HEK293 (cell line): Measurements from ENCODE around the gene UGT2A2.

Source experiments
- CTCF ChIA-PET: fragments of 350-600 bp; formaldehyde crosslinking; extraction: SDS; loops from one replicate; lab custom pipeline; 2021; ENCODE audit warnings: antibody characterized with exemption; lab: Yijun Ruan, JAX
- POLR2A ChIA-PET: fragments of 300-600 bp; formaldehyde crosslinking; extraction: SDS; loops from one replicate; lab custom pipeline; 2020; ENCODE audit warnings: antibody characterized with exemption, inconsistent platforms; lab: Yijun Ruan, JAX
- H3K27ac ChIP-seq: fragments of 200-500 bp; sonication (Bioruptor generic); 2 replicates; pipeline ENCODE4 v1.5.1; 2014; ENCODE audit warnings: low read depth, low read length, control low read depth, inconsistent platforms; ENCODE audit errors: extremely low read depth
- H3K36me3 ChIP-seq, 2 experiments: fragments of 200-500 bp in 1 of 2; sonication (Bioruptor generic) in 1 of 2; 1 replicate in 1 of 2; 2 replicates in 1 of 2; pipeline ENCODE4 v1.5.1; 2014 to 2017; ENCODE audit warnings: inconsistent platforms in 2 of 2, low read length in 2 of 2; ENCODE audit not compliant: control insufficient read depth in 2 of 2, insufficient read depth in 1 of 2
- H3K4me1 ChIP-seq: fragments of 200-500 bp; sonication (Bioruptor generic); 2 replicates; pipeline ENCODE4 v1.5.1; 2014; ENCODE audit warnings: mild to moderate bottlenecking, low read length, inconsistent platforms; ENCODE audit not compliant: control insufficient read depth, insufficient read depth
- H3K4me3 ChIP-seq: 2 replicates; pipeline ENCODE4 v1.5.1; 2011; ENCODE audit warnings: low read depth, mild to moderate bottlenecking, control low read depth, low read length, moderate library complexity
- H3K9me3 ChIP-seq: fragments of 200-500 bp; sonication (Bioruptor generic); 2 replicates; pipeline ENCODE4 v1.5.1; 2014; ENCODE audit warnings: low read depth, low read length, inconsistent platforms; ENCODE audit not compliant: control insufficient read depth, insufficient read depth
- EGR2 ChIP-seq: fragments of 450-650 bp; formaldehyde crosslinking; IDR thresholded peaks from 2 replicates; pipeline ENCODE4 v1.5.1; 2016; ENCODE audit warnings: low read depth, missing biosample characterization, missing genetic modification characterization
- MEIS1 ChIP-seq: sonication (generic); formaldehyde crosslinking; IDR thresholded peaks from 2 replicates; pipeline ENCODE4 v1.8.1; 2022; ENCODE audit warnings: missing genetic modification reagents, mild to moderate bottlenecking, borderline replicate concordance
- MZF1 ChIP-seq: fragments of 450-650 bp; formaldehyde crosslinking; IDR thresholded peaks from 2 replicates; pipeline ENCODE4 v1.5.1; 2017; ENCODE audit warnings: missing biosample characterization, missing genetic modification characterization, borderline replicate concordance
- ZBTB48 ChIP-seq: fragments of 450-650 bp; formaldehyde crosslinking; IDR thresholded peaks from 2 replicates; pipeline ENCODE4 v1.5.1; 2016; ENCODE audit warnings: missing biosample characterization, missing genetic modification characterization
- ZNF157 ChIP-seq: fragments of 450-650 bp; formaldehyde crosslinking; IDR thresholded peaks from 2 replicates; pipeline ENCODE4 v1.5.1; 2016; ENCODE audit warnings: missing biosample characterization, missing genetic modification characterization
- ZNF169 ChIP-seq: fragments of 450-650 bp; formaldehyde crosslinking; IDR thresholded peaks from 2 replicates; pipeline ENCODE4 v1.5.1; 2016; ENCODE audit warnings: missing biosample characterization, missing genetic modification characterization
- ZNF184 ChIP-seq: fragments of 450-650 bp; IDR thresholded peaks from 2 replicates; pipeline ENCODE4 v1.5.1; 2018; ENCODE audit warnings: missing biosample characterization, mild to moderate bottlenecking, missing genetic modification characterization
- ZNF221 ChIP-seq: fragments of 450-650 bp; formaldehyde crosslinking; IDR thresholded peaks from 2 replicates; pipeline ENCODE4 v1.5.1; 2017; ENCODE audit warnings: missing biosample characterization, missing genetic modification characterization, borderline replicate concordance
- ZNF24 ChIP-seq: fragments of 450-650 bp; formaldehyde crosslinking; IDR thresholded peaks from 2 replicates; pipeline ENCODE4 v1.5.1; 2016; ENCODE audit warnings: missing biosample characterization, missing genetic modification characterization
- ZNF324 ChIP-seq: fragments of 450-650 bp; formaldehyde crosslinking; IDR thresholded peaks from 2 replicates; pipeline ENCODE4 v1.5.1; 2016; ENCODE audit warnings: missing biosample characterization, missing genetic modification characterization
- ZNF48 ChIP-seq: fragments of 450-650 bp; formaldehyde crosslinking; IDR thresholded peaks from 2 replicates; pipeline ENCODE4 v1.5.1; 2016; ENCODE audit warnings: missing biosample characterization, missing genetic modification characterization
- ZNF521 ChIP-seq: fragments of 450-650 bp; formaldehyde crosslinking; IDR thresholded peaks from 2 replicates; pipeline ENCODE4 v1.5.1; 2017; ENCODE audit warnings: missing biosample characterization, mild to moderate bottlenecking, missing genetic modification characterization
- ZNF600 ChIP-seq: fragments of 450-650 bp; formaldehyde crosslinking; IDR thresholded peaks from 2 replicates; pipeline ENCODE4 v1.5.1; 2016; ENCODE audit warnings: missing biosample characterization, missing genetic modification characterization
- ZNF843 ChIP-seq: fragments of 450-650 bp; formaldehyde crosslinking; IDR thresholded peaks from 2 replicates; pipeline ENCODE4 v1.5.1; 2016; ENCODE audit warnings: missing biosample characterization, missing genetic modification characterization
- TF ChIP-seq, protein P1 (sequence below): fragments of 450-650 bp; formaldehyde crosslinking; IDR thresholded peaks from 2 replicates; pipeline ENCODE4 v1.5.1; 2016; ENCODE audit warnings: missing biosample characterization, missing genetic modification characterization
- TF ChIP-seq, protein P2 (sequence below): fragments of 450-650 bp; formaldehyde crosslinking; IDR thresholded peaks from 2 replicates; pipeline ENCODE4 v1.5.1; 2016; ENCODE audit warnings: missing biosample characterization, missing genetic modification characterization
- TF ChIP-seq, protein P3 (sequence below): fragments of 450-650 bp; formaldehyde crosslinking; IDR thresholded peaks from 2 replicates; pipeline ENCODE4 v1.5.1; 2016; ENCODE audit warnings: missing biosample characterization, missing genetic modification characterization
- TF ChIP-seq, protein P4 (sequence below): fragments of 450-650 bp; formaldehyde crosslinking; IDR thresholded peaks from 2 replicates; pipeline ENCODE4 v1.5.1; 2016; ENCODE audit warnings: missing biosample characterization, missing genetic modification characterization

The UGT2A2 gene

DNA sequence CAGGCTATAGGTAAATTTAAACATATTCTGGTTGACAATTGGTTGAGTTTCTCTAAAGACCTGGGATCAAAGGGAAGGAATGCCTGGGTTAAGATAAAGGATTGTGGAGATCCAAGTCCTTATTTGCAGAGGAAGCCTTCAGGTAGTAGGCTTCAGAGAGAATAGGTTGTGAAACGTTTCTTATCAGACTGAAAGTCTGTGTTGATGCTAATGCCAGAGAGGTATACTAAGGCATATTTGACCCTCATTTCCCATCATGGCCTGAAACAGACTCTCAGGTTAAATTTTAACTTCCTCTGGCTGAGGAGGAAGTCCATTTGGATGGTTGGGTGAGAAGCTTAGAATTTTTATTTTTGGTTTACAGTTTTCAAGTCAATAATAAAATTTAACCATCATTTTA is 48.1 kb downstream of the UGT2A2 start:
- Histone ChIP-seq H3K4me3 (no peak overlapping the region), H3K27ac (no peak overlapping the region), H3K36me3 (no peaks in the 10 kb centered on the region), H3K4me1 (no peaks in the 10 kb centered on the region), H3K9me3 (no peaks in the 10 kb centered on the region)
- ChIA-PET POLR2A (no interaction called here), CTCF (no interaction called here)
- TF ChIP-seq ZNF157 (tag by site-specific recombination): no peak
- no peak for TF ChIP-seq EGR2 (tag by site-specific recombination)
- no peak for TF ChIP-seq ZNF221
- no peak for TF ChIP-seq ZNF169 (tag by site-specific recombination)
- TF ChIP-seq, protein P1, sequence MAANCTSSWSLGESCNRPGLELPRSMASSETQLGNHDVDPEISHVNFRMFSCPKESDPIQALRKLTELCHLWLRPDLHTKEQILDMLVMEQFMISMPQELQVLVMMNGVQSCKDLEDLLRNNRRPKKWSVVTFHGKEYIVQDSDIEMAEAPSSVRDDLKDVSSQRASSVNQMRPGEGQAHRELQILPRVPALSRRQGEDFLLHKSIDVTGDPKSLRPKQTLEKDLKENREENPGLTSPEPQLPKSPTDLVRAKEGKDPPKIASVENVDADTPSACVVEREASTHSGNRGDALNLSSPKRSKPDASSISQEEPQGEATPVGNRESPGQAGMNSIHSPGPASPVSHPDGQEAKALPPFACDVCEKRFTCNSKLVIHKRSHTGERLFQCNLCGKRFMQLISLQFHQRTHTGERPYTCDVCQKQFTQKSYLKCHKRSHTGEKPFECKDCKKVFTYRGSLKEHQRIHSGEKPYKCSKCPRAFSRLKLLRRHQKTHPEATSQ: no peak
- TF ChIP-seq, protein P2, sequence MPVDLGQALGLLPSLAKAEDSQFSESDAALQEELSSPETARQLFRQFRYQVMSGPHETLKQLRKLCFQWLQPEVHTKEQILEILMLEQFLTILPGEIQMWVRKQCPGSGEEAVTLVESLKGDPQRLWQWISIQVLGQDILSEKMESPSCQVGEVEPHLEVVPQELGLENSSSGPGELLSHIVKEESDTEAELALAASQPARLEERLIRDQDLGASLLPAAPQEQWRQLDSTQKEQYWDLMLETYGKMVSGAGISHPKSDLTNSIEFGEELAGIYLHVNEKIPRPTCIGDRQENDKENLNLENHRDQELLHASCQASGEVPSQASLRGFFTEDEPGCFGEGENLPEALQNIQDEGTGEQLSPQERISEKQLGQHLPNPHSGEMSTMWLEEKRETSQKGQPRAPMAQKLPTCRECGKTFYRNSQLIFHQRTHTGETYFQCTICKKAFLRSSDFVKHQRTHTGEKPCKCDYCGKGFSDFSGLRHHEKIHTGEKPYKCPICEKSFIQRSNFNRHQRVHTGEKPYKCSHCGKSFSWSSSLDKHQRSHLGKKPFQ (tag by site-specific recombination): no peak

DNA sequence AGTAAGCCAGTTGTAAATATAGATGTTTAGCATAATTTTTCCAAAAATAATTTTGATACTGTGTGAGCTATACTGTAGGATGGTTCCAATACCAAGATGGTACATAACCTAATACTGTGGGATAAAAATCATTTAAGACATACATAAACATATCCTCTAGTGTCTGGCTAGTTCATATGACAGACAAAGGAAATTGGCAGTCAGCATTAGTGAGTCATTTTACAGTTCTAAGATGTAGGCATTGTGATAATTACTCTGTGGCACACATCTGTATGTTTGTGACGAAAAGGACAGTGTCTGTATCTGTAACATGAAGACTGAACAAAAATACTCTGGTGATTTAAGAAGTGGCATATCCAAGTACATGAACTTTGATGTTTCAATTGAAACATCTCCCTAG is 49.6 kb downstream of the UGT2A2 start:
- no peak overlapping the region for H3K27ac ChIP-seq
- POLR2A ChIA-PET: no interaction called here
- H3K36me3 ChIP-seq: no peaks in the 10 kb centered on the region
- CTCF ChIA-PET: no interaction called here
- no peaks in the 10 kb centered on the region for H3K9me3 ChIP-seq
- H3K4me3 ChIP-seq: no peak overlapping the region
- TF ChIP-seq ZBTB48 (tag by site-specific recombination) (no peak), ZNF521 (tag by site-specific recombination) (no peak), ZNF24 (tag by site-specific recombination) (no peak), MEIS1 (CRISPR knock-in tag) (no peak), MZF1 (tag by site-specific recombination) (no peak), ZNF324 (tag by site-specific recombination) (no peak), ZNF184 (tag by site-specific recombination) (no peak), EGR2 (tag by site-specific recombination) (no peak), ZNF48 (tag by site-specific recombination) (no peak), ZNF843 (tag by site-specific recombination) (no peak), ZNF600 (tag by site-specific recombination) (no peak)
- TF ChIP-seq, protein P3, sequence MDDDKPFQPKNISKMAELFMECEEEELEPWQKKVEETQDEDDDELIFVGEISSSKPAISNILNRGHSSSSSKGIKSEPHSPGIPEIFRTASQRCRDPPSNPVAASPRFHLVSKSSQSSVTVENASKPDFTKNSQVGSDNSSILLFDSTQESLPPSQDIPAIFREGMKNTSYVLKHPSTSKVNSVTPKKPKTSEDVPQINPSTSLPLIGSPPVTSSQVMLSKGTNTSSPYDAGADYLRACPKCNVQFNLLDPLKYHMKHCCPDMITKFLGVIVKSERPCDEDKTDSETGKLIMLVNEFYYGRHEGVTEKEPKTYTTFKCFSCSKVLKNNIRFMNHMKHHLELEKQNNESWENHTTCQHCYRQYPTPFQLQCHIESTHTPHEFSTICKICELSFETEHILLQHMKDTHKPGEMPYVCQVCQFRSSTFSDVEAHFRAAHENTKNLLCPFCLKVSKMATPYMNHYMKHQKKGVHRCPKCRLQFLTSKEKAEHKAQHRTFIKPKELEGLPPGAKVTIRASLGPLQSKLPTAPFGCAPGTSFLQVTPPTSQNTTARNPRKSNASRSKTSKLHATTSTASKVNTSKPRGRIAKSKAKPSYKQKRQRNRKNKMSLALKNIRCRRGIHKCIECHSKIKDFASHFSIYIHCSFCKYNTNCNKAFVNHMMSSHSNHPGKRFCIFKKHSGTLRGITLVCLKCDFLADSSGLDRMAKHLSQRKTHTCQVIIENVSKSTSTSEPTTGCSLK (tag by site-specific recombination): no peak
- TF ChIP-seq, protein P4, sequence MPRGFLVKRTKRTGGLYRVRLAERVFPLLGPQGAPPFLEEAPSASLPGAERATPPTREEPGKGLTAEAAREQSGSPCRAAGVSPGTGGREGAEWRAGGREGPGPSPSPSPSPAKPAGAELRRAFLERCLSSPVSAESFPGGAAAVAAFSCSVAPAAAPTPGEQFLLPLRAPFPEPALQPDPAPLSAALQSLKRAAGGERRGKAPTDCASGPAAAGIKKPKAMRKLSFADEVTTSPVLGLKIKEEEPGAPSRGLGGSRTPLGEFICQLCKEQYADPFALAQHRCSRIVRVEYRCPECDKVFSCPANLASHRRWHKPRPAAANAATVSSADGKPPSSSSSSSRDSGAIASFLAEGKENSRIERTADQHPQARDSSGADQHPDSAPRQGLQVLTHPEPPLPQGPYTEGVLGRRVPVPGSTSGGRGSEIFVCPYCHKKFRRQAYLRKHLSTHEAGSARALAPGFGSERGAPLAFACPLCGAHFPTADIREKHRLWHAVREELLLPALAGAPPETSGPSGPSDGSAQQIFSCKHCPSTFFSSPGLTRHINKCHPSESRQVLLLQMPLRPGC (tag by site-specific recombination): no peak
- H3K4me1 ChIP-seq: no peaks in the 10 kb centered on the region
